ENCODE measurements around the gene HELZ2. TPM values are rescaled to one million over a fixed set of nuclear protein-coding genes. Genes with fewer than 3 reads are reported as not detected.

HELZ2 gene, protein sequence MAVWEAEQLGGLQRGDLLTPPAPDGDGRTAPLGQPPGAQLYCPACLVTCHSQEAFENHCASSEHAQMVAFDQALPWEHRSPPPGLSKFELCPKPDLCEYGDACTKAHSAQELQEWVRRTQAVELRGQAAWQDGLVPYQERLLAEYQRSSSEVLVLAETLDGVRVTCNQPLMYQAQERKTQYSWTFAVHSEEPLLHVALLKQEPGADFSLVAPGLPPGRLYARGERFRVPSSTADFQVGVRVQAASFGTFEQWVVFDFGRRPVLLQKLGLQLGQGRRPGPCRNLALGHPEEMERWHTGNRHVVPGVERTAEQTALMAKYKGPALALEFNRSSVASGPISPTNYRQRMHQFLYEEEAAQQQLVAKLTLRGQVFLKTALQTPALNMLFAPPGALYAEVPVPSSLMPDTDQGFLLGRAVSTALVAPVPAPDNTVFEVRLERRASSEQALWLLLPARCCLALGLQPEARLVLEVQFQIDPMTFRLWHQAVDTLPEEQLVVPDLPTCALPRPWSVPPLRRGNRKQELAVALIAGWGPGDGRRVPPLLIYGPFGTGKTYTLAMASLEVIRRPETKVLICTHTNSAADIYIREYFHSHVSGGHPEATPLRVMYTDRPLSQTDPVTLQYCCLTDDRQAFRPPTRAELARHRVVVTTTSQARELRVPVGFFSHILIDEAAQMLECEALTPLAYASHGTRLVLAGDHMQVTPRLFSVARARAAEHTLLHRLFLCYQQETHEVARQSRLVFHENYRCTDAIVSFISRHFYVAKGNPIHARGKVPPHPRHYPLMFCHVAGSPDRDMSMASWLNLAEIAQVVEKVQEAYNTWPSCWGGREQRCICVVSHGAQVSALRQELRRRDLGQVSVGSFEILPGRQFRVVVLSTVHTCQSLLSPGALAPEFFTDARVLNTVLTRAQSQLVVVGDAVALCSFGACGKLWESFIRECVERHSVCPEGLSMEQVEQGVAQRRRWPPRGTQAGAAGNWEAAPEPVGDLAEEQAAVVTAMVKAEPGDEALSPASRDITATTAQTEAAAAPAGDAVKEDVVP (N-terminal part only)
- 10 to 100 TPM in 3 of 4 donors, 1 to 10 TPM in 1; 4.9 to 35.2 (median 10.5) TPM for total RNA-seq

DNA sequence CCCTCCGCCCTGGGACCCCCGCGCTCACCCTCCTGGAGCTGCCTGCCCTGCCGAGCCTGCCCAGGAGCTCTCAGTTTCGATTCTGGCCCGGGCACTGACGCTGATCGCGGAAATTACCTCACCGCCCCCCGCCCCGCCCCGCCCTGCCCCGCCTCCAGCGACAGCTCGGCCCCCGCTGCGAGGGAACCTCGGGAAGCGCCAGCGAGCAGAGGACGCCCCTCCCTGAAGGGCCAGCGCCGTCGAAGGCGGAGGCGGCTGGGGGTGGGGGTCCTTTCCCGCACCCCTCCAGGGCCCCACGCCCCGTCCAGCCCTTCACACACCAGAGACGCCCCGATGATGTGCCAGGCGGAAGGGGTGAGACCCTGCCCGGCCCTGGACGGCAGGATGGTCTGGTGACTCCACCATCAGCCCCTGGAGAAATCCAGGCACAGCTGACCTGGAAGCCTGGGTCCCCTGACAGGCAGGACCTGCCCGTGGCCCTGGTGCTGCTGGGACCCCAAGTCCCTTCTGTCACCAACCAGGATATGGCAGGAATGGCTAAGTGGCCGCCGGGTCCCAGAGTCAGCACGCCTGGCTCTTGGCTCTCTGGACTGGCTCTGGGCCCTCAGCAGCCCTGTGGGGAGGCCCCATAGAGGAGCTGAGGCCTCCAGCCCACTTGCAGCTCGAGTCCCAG is at the start of gene HELZ2:
Gene HELZ2, minus strand, starts transcription at position 84 of the 673 bp plus-strand sequence. CDS start 1,854 bp downstream, outside the sequence.
- TF ChIP-seq, protein P1, sequence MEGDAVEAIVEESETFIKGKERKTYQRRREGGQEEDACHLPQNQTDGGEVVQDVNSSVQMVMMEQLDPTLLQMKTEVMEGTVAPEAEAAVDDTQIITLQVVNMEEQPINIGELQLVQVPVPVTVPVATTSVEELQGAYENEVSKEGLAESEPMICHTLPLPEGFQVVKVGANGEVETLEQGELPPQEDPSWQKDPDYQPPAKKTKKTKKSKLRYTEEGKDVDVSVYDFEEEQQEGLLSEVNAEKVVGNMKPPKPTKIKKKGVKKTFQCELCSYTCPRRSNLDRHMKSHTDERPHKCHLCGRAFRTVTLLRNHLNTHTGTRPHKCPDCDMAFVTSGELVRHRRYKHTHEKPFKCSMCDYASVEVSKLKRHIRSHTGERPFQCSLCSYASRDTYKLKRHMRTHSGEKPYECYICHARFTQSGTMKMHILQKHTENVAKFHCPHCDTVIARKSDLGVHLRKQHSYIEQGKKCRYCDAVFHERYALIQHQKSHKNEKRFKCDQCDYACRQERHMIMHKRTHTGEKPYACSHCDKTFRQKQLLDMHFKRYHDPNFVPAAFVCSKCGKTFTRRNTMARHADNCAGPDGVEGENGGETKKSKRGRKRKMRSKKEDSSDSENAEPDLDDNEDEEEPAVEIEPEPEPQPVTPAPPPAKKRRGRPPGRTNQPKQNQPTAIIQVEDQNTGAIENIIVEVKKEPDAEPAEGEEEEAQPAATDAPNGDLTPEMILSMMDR (IDR thresholded peaks at IDR 0.05; ENCODE audit: low read depth): no peak

DNA sequence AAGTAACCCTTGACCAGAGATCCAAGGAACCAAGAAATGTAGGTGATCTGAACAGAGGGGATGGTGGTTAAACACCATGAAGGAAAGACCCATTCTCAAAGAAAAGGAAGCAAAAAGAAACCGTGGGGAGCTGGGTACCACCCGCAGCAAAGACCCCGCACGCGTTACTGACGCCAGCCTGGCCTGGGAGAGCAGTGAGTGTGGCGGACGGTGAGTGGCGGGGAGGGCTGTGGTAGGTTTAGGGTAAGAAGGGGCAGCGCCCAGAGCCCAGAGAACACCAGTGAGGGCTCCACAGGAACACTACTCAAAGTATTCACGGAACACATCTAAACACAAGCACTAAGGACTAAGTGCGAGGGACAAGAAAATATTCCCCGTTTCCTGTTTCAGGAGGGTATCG is 48.7 kb upstream of the HELZ2 start:
- TF ChIP-seq, protein P1 (IDR thresholded peaks at IDR 0.05; ENCODE audit: low read depth): no peak

DNA sequence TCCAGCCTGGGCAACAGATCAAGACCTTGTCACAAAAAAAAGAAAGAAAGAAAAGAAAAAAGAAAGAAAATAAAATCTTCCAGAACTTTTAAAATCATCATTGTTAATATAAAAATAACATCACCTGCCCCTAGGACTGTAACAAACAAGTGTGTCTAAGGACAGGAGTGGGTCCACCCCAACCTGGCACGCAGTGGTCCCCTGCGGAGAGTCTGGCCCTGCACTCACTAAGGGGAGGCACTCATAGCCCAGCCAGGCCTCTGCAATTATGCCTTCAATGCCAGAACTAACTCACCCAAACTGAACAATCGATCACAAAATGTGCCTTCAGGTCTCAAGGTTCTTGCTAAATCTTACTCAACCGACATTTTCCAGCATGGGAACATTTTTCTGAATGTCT is 48.1 kb upstream of the HELZ2 start:
- TF ChIP-seq, protein P1 (IDR thresholded peaks at IDR 0.05; ENCODE audit: low read depth): no peak

DNA sequence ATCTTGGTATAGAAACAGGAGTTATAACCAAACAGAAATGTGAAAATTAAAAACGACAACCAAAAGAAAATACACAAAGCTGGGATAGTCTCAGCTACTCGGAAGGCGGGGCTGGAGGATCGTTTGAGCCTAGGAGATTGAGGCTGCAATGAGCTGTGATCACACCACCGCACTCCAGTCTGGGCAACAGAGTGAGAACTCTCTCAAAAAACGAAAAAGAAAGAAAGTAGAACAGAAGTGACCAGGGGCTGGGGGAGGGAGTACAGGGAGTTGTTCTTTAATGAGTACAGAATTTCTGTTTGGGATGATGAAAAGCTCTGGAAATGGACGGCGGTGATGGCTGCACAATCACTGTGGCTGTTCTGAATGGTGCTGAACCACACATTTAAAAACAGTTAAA is 47.0 kb upstream of the HELZ2 start:
- TF ChIP-seq, protein P1 (IDR thresholded peaks at IDR 0.05; ENCODE audit: low read depth): no peak

DNA sequence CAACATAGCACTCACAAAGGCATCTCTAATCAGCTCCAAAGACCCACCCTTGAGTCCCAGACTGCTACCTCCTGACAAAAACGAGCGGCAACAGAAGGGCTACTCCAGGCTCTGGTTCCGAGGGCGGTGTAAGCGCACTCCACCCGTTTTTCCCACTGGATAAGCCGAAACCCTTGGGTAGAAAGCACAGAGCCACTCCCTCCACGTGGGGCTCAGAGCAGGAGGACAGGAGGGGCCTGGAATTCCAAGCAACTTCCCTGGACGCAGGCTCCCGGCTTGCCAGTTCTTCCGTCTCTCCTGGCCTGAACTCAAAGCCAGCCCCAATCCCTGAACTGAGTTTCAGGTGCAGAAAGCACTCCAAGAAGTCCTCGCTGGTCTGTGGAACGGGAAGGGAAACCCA is 45.5 kb upstream of the HELZ2 start:
- TF ChIP-seq, protein P1 (IDR thresholded peaks at IDR 0.05; ENCODE audit: low read depth): no peak

DNA sequence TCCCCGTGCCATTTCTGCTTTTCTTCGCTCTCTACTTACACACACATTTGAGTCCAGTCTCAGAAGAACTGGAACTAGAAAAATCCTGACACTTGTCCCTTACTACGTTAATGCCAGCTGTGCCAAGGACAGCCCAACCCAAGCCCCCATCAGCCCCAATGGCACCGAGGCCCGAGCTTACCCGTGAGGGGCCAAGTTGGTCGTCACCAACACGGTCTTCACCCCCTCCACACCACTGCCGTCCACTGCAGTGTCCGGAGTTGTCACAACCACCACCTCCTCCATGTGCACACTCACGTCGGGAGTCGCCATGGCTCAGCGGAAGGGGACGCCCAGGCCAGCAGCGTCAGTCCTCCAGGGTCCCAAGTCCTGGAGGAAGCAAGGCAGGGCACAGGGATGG is 45.0 kb upstream of the HELZ2 start:
- TF ChIP-seq, protein P1 (IDR thresholded peaks at IDR 0.05; ENCODE audit: low read depth): no peak
